GM10248 (cell line): Measurements from ENCODE around the gene BICRAL.

Experiments
- CTCF ChIA-PET: fragments of 300-600 bp; sonication (Branson Sonifier 250); formaldehyde crosslinking; extraction: SDS; loops from one replicate; lab custom pipeline; 2021; ENCODE audit warnings: antibody characterized with exemption; lab: Yijun Ruan, JAX
- POLR2A ChIA-PET: fragments of 350-650 bp; sonication (Branson Sonifier 250); formaldehyde crosslinking; extraction: SDS; loops from one replicate; lab custom pipeline; 2020; ENCODE audit warnings: antibody characterized with exemption; lab: Yijun Ruan, JAX
- DNase-seq: peaks from one replicate; pipeline ENCODE4 v3.0.0; 2012; ENCODE audit errors: extremely low spot score
- CTCF ChIP-seq: IDR thresholded peaks from 2 replicates; pipeline ENCODE4 v1.5.1; 2012; ENCODE audit warnings: mild to moderate bottlenecking, low read depth; ENCODE audit errors: extremely low read depth, missing control alignments, control extremely low read depth

Gene BICRAL

GRCh38 chr6:42851599-42851998, 69.7 kb downstream of the BICRAL start:
- ChIA-PET POLR2A (no interaction called here), CTCF (interaction anchor here (1.3 kb wide), 1 partner anchor 9 kb away, joined by 3 read pairs; no protein-coding TSS in a partner anchor)
- no peak for DNase-seq
- no peak for TF ChIP-seq CTCF

- TF ChIP-seq CTCF, result no peak
- DNase-seq, result no peak
- ChIA-PET CTCF (interaction anchor here (0.8 to 1.0 kb wide), 2 partner anchors 8 to 17 kb away, joined by 3 read pairs; no protein-coding TSS in a partner anchor), POLR2A (interaction anchor here (0.5 kb wide), 1 partner anchor 249 kb away, joined by 8 read pairs; no protein-coding TSS in a partner anchor)
Observed at GRCh38 chr6:42860036-42860435, 78.2 kb downstream of the BICRAL start.

GRCh38 chr6:42860481-42860880, 78.6 kb downstream of the BICRAL start:
- no peak for TF ChIP-seq CTCF
- CTCF ChIA-PET, result interaction anchor here (0.8 to 1.2 kb wide), 3 partner anchors 9 to 130 kb away, joined by 3 read pairs; no protein-coding TSS in a partner anchor
- POLR2A ChIA-PET, result interaction anchor here (0.5 kb wide), 1 partner anchor 249 kb away, joined by 8 read pairs; no protein-coding TSS in a partner anchor
- no peak for DNase-seq

- ChIA-PET POLR2A (no interaction called here), CTCF (interaction anchor here (1.0 to 1.7 kb wide), 2 partner anchors 10 to 18 kb away, joined by 4 read pairs; no protein-coding TSS in a partner anchor)
- no peak for TF ChIP-seq CTCF
- DNase-seq, result no peak
Observed at GRCh38 chr6:42864602-42865001, 82.8 kb downstream of the BICRAL start.

GRCh38 chr6:42870145-42870936, 88.5 kb downstream of the BICRAL start:
- POLR2A ChIA-PET, result no interaction called here
- CTCF ChIA-PET, result interaction anchor here (0.9 kb wide), 1 partner anchor 17 kb away, joined by 3 read pairs; no protein-coding TSS in a partner anchor
- DNase-seq, result no peak
- no peak for TF ChIP-seq CTCF

GRCh38 chr6:42871711-42872110, 89.9 kb downstream of the BICRAL start:
- no peak for DNase-seq
- ChIA-PET POLR2A (no interaction called here), CTCF (no interaction called here)
- TF ChIP-seq CTCF, result no peak
